Pons (tissue), 1 donor: ENCODE data around the gene BTBD2.

Source experiments
- DNase-seq: peaks from one replicate; pipeline ENCODE4 v3.0.0-alpha.2; 2016; ENCODE audit warnings: low spot score

The BTBD2 gene

DNA sequence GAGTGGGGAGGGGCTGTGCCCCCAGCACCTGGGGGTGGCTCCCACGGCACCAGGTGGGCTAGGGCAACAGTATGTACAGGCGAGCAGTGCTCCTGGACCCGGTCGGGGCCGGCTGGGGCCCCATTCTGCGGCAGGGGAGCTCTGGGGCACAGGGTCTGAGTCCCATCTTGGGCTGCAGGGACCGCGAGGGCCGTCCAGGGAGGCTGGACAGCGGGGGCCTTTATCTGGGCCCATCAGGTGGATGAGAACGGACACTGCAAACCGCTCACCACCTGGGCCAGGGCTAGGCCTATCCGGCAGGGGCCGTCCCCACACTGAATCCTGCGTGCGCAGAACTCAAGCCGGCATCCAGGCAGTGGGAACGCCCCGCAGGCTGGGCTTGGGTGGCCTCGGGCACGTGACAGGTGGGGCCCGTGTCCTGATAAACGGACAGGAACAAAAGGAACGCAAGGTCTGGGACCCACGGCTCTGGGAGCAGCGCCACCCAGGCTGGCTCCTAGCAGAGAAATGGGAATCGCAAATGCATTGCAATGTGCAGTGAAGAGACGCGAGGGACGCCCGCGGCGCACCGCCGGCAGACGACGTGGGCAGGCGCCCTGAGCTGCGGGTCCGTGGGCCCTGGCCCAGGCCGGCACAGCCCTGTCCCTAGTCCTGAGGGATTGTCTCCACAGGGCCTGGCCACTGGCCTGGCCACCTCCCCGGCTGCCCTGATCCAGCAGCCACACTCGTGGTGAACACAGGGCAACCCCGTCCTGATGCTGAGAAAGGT is 29.7 kb downstream of the BTBD2 start:
- DNase-seq: no peak

DNA sequence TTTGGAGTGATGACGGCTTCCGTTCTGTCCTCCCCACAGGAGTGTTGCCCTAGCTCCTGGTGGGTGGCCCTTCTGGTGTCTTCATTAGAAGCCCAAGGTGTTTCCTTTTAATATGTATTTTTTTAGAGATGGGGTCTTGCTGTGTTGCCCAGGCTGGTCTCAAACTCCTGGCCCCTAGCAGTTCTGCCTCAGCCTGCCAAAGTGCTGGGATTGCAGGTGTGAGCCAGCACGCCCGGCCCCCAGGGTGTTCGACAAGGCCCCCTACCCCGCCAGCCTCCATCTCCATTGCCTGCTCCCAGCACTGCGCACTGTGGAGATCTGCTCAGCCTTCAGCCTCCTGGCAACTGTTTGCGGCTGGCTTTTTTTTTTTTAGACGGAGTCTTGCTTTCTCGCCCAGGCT is 31.2 kb downstream of the BTBD2 start:
- DNase-seq: no peak

DNA sequence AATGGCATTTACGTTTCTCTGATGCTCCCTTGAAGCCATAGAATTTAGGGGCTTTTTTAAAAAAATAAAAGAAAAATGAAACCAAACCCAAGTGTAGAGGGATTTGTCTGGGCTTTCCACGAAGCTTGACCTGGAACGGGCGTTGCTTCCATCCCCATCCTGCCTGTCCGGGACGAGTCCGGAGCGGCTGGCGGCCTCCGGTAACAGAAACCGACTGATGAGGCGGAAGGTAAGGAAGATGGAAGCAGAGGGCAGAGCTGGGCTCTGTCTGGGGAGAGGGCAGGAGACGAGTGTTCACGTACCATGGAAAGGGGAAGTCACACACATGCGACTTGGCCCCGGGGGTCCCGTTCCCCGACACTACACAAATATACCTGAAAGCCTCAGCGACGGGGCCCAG is 34.3 kb downstream of the BTBD2 start:
- no peak for DNase-seq

DNA sequence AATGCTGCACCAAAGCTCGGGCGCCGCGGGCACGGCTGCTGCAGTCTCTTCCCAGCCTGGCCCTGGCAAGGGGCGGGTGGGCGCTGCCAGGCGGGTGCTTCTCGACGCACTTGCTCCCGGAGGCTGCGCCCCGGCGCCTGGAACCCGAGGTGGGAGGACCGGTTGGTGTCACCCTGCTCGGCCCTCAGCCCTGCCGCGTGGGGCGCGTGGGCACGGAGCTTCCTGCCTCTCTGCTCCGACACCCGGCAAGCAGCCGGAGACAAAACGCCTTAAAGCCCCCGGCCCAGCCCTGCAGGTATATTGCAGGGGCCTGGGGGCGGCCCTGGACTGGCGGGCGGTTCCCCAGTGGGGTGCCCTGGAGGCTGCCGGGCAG is 34.7 kb downstream of the BTBD2 start:
- no peak for DNase-seq

DNA sequence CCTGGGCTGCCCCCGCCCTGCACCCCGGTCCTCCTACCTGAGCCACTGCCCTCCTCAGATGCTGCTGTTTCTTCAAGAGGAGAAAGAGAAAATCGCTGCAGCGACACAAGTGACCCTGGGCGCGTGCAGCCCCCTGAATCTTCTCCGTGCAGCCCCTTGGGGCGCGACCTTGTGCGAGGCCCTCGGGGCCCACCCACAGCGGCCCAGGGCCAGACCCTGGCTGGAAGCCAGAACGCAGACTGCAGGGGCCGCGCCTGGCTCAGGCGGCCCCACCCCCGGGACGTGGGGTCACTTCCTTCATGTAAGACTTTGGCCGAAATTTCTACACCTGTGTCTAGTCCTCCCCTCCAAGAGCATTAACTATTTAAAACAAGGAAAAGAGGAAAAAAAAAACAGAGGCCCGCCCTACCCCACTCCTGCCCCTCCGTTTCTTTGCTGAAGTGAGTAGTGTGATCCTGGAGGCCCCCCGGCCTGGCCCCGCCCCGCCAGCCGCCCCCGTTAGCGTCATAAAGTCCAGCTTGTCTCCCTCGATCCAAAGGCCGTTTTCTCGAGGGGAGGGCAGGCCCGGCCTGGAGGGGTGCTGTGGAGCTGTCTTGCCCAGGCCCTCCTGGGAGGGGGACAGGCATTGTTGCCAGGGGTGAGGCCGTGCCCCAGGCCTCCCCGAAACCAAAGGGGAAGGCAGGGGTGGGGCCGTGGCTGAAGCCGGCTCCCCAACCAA is 35.3 kb downstream of the BTBD2 start:
- no peak for DNase-seq

DNA sequence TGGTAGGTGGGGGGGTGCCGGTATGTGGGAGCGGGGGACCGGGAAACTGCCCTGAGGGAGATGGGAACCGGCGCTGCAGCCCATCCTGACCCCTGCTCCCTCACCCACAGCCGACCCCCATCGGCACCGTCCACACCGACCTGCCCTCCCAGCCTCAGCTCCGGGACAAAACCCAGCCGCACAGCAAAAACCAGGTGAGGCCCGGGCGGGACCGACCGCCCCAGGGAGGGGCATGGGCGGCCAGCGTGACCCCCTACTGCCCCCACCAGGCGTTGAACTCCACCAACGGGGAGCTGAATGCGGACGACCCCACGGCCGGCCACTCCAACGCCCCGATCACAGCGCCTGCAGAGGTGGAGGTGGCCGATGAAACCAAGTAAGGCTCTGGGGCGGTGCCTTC is 35.9 kb downstream of the BTBD2 start:
- no peak for DNase-seq

DNA sequence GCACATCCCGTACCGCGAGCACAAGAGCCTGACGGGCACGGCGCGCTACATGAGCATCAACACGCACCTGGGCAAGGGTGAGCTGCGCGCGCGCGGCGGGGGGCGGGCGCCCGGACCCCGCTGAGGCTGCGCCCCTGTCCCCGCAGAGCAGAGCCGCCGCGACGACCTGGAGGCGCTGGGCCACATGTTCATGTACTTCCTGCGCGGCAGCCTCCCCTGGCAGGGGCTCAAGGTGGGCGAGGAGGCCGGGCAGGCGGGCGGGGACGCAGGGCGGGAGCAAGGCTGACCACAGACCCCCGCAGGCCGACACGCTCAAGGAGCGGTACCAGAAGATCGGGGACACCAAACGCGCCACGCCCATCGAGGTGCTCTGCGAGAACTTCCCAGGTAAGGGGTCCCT is 36.5 kb downstream of the BTBD2 start:
- DNase-seq: no peak

DNA sequence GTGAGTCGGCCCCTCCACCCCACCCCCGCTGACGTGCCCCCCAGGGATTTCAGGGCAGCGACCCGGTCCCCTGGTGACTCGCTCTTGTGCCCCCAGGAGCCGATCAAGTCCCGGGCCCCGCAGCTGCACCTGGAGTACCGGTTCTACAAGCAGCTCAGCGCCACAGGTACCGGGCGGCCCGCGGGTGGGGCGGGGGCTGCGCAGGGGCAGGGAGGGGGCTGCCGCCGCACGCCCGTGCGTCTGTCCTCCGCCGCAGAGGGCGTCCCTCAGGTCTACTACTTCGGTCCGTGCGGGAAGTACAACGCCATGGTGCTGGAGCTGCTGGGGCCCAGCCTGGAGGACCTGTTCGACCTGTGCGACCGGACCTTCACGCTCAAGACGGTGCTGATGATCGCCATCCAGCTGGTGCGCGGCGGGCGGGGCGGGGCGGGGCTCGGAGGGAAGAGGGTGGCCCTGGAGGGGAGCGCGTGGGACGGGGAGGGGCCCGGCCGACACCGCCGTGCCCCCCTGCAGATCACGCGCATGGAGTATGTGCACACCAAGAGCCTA is 37.1 kb downstream of the BTBD2 start:
- no peak for DNase-seq

DNA sequence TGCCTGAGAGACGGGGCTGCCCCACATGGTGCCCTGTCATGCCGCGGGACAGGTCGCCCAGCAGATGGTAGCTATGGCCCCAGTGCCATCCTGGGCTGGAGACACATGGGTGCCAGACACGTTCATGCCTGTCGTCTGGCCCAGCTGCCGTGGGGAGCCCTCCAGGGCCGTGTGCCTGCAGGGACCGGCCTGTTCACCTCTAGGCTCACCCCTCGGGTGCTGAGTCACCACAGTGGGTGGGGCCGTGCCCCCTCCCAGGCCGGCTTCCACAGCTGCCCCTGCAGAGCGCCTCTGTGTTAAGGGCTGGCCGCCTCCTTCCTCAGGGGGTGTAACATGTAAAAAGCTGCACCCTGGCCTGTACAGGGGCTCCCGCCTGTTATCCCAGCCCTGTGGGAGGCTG is 38.4 kb downstream of the BTBD2 start:
- DNase-seq: no peak

DNA sequence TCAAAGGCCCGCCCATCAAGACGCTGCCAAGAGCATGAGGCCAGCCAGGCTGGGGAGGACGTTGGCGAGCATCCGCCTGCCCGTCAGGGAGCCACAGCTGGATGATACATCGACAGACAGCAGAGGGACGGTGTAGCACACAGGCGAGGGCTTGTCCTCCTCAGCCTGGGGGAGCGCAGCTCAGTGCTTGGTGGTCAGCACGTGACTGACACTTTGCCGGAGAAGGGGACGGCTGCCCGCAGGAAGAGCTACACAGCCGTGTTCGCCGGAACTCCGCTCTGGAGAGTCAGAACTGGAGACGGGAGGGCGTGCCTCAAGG is 40.4 kb downstream of the BTBD2 start:
- peak; percentile 42 for DNase-seq

DNA sequence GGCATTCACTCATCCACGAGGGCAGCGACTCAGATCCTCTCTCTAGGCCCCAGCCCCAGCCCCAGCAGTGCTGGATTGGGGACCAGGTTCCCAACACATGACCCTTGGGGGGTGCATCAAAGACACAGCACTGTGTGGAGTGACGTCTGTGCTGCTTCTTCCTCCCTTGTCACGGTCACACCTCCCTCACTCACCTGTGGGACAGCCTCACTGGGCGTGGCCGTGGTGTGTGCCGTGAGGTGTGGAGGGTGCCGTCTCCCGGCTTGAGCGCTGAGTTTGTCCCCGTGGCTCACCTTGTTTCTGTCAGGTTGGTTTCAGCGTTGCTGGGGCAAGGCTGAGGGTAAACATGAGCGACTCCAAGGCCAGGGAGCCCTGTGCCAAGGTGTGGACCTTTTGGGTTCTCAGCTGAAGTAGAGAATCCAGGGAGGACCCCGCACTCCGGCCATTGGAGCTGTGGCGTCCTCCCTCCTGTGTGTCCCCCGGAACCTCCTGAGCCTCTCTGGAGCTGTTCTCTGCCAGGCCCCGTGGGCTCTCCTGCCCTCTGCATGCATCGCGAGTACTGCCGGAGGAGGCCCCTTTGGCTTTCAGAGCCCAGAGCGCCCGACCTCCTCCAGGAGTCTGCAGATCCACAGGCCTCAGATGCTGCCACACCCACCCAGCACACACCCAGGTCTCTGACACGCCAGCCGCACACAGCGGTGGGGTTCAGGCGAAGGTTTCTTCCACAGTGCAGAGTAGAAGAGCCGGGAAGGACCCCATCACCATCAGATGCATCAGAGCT is 40.9 kb downstream of the BTBD2 start:
- no peak for DNase-seq

DNA sequence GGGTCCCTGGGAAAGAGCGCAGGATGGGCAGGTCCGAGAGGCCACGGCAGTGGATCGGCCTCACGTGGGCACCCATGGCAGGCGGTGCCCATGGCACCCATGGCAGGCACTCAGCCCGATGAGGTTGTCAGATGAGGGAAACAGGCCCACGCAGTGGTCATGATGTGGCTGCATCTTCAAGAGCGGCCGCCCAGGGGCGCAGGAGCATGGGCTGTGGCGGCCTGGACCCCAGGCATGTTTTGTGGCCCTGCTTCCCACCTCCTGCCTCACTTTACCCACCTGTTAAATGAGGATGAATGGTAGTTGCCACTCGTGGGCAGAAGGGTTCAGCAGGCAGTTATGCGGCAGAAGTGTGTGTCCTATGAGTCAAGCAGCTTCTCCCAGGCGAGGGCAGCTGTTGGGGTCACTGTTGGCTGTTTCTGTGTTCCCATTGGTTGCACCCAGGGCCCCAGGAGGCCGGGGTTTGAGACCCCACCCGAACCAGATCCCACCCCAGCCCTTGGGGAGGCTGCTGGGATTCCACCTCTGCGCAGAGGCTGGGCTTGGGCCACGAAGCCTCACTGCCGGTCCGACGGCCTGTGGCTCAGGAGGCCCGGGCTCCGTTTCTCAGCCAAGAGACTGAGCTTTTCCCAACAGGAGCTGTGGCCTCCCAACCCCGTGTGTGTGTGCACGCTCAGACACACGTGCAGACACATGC is 44.6 kb downstream of the BTBD2 start:
- no peak for DNase-seq

DNA sequence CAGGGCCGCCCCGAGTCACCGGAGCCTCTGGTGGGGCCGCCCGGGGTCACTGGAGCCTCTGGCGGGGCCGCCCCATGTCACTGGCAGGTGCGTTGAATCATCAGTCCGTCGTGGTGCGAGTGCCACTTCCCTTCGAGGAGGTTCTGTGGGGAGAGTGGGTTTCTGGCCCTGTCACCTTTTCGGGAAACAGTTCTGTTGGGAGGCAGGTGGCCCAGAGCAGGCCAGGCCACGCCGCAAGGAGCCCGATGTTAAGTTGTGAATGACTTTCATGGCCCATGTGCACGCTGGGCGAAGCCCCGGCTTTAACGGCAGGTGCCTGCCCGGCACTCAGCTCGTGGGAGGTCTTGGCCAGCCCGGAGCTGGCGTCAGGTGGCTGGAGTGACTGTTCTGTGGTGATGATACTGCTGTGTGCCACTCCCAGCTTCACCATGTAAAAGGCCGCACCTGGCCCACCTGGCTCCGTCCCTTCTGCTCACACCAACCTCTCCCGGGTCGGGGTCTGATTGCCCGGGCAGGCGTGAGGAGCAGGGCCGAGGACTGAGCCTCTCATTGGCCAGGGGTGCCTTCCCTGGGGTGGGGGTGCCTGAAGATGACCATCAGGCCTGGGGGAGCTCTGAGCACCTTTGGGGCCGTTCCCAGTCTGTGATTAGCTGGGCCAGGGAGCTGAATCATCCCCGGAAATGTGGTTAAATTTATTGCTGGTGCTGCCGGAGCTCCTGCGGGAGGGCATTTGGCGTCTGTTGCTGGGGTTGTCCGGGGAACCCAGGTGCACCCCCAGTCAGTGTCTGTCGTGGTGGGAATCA is 45.3 kb downstream of the BTBD2 start:
- DNase-seq: no peak

DNA sequence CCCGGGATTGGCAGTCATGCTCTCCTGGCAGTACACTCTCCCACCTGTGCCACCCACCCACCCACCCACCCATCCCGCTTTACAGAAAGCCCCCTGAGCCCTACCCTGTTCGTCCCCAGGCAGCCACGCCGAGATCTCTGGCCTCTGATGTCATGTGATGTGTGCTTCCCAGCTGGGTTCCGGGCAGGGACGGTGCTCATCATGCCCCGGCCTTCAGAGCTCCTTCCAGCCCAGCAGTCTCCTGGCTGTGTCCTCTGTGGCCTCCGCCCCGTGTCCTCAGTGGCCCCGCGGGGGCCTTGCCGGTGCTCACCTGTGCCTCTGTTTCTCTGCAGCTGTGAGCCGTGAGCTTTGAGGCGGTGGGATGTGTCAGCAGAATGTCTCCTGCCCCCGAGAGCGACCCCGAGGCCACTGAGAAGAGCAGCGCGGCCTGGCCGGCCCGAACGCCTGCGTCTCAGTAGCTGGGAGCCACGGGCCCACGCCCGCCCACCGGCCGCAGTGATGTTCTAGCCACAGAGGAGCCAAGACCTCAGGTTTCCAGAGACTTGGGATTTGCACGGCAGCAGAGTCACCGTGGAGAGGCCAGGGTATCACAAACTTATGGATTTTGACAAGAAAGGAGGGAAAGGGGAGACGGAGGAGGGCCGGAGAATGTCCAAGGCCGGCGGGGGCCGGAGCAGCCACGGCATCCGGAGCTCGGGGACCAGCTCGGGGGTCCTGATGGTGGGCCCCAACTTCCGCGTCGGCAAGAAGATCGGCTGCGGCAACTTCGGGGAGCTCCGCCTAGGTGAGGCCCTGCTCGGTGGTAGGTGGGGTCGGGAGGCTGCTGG is 46.1 kb downstream of the BTBD2 start:
- DNase-seq: peak; percentile 25

DNA sequence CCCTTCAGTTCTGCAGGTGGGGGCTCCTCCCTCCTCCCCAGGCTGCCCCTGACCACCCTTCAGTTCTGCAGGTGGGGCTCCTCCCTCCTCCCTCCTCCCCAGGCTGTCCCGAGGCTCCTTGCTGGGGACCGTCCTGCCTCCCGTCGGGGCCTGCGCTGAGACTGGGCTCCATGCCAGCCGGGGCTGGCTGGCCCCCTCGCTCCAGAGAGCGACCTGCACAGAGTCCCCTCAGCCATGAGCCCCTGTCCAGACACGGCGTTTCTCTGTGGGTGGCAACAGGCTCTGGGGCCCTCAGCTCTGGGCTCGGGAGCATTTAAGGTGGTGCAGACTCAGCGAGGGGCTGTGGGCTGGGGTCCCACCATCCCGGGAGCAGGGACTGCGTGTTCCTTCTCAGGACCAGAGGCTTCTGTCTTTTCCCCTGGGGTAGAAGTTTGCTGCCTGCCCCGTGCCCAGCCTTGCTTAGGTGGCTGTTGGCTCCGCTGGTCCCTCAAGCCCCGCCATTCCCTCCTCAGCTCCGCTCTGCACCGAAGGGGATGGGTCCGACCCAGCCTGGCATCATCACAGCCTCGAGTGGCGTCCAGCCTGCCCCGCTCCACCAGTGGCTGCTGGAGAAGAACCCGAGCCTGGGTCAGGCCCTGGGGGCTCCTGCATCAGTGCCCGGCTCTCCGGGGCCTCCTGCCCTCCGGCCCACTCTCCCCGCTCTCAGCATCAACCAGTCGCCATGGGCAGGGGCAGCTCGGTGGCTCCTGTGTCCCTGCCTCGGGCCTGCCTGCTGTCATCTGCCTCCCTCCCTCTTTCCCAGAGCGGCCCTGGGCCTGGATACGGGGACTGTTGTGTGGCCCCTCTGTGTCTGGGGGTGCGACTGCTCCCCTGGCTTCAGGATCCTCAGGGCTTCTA is 47.0 kb downstream of the BTBD2 start:
- no peak for DNase-seq

DNA sequence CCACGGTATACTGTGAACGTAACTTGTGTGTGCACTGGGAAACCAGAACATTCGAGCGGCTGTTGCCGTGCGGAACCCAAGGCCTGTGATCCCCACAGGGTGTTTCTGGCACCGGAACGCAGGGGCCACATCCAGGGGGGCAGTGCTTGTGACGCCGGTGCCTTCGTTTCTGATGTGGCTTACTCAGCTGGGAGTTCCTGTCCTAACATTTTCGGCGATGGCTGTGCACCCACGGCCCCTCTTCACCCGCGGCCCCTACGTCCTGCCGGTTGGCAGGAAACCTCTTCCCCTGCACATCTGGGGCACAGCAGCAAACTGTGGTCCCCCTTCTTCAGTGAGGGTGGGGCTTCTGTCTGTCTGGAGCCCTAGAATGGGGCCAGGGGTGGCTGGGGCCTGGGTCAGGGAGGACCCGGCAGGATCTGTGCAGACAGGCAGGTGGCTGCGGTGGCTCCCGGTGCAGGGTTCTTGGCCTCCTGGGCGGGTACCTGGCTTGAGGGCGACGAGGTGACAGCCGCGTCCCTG is 48.4 kb downstream of the BTBD2 start:
- no peak for DNase-seq

DNA sequence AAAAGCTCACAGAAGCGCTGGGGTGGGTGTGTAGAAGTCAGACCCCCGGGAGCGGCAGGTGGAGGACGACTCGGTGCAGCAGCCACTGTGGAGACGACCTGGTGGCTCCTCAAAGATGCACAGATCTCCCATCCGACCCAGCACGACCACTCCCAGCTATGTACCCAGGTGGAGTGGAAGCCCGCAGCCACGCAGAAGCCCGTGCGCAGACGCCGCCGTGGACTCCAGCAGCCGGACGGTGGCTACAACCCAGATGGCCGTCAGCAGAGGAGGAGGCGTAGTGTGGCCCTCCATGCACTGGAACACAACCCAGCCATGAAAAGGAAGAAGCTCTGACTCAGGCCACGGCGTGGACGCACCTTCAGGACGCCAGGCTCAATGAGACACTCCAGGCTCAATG is 52.8 kb downstream of the BTBD2 start:
- no peak for DNase-seq

DNA sequence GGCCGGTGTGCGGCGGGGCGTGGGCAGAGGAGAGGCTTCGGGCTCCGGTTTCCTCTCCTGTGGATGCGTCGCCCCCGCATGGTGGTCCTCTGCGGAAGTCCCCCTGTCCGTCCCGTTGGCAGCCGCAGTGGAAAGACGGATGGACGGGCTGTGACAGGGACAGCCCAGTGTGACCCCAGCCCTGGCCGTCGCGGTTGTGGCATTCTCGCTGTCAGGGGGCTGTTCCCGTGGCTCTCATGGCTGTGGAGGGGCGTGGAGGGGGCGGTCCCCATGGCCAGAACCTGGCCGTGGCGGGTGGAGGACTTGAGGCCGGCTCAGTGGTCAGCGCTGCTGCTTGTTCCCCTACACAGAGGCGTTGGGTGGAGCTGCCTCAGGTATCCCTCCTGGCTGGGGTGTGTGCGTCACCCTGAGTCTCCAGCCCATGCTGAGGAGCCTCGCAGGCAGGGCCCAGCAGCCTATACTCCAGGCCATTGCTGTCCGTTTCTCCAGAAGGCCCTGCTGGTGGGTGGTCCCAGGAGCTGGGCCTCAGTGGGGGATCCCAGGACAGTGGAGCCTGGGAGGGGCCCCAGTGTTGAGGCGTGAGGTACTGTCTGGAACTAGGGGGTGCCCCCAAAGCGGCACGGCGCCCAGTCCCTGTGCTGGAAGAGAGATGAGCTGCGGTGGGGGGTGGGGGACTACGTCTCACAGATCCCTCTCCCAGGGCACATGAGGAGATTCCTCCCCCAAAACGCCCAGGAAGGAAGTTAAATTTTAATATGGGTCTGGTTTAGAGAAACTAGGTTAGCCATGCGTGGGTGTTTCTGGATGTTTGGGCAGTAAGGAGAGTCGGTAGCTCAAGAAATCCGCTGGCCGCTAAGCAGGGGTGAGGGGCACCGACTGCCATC is 54.3 kb downstream of the BTBD2 start:
- DNase-seq: no peak
